HG03045 (cell line): ENCODE measurements around the gene HOXB7.

ENCODE experiments used
- ATAC-seq: cut with Tn5 transposase; IDR thresholded peaks from one replicate; pipeline ENCODE4 v1.9.1; 2021; ENCODE audit warnings: mild to moderate bottlenecking, moderate library complexity; ENCODE audit not compliant: unreplicated experiment

The HOXB7 gene

GRCh38 chr17:48624544-48625494 lies 14.0 kb upstream of the HOXB7 start:
- no peak for ATAC-seq

GRCh38 chr17:48624118-48624517 lies 13.3 kb upstream of the HOXB7 start:
- no peak for ATAC-seq

- ATAC-seq: no peak
Measured at GRCh38 chr17:48623583-48623982, 12.8 kb upstream of the HOXB7 start.

DNA sequence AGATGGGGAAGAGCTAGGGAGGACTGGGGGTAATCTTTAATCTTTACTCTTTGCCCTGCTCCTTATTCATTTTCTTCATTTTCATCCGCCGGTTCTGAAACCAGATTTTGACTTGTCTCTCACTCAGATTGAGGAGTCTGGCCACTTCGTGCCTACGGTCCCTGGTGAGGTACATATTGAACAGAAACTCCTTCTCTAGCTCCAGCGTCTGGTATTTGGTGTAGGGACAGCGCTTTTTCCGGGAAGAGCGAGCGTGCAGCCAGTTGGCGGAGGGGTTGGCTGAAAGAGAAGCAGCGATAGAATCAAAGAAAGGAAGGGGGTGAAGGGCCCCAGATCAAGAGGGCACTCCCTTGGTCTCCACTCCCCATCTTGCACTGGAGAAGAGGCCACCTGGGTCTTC lies 12.0 kb upstream of the HOXB7 start:
- no peak for ATAC-seq

DNA sequence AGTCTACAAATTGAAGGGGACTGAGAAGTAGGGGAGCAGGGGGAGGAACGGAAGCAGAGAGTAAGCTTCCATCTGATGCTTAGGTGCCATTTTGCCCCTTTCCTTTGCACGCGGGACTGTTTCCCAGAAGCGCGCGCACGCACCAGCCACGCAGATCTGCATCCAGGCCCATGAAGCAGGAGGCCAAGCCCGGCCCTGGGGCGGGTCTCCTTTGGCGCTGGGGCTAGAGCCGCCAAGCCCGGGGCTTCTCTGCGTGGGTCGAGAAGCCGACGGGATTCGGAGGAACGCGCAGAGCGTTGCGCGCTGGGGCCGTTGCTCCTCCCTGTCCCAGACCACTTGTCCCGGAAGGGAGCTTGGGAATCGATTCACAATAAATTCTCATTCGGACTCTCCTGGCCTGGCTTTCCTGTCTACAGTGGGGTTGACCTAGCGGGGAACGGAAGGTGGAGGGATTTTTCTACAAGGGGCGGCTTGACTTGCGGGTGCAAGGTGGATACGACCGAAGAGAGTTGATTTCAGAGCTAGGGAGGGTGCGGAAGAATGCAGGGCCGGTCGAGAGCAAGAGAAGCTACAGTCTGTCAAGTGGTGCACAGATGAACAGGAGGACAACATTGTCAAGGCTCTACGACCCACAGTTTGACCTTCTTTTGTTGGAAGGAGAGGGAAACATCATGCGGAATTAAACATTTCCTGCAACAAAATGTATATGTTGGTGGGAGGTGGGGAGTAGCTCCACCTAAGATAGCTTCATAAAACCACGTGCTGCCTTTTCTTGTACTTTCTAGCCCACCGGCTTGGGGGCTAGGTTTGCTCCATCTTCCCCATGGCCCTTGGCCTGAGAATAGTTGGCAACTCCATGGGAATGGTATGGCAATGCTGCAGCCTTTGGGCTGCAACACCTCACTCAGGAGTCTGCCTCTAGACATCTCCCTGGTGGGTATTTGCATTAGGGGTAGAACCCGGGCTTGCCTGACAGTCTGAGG lies 10.9 kb upstream of the HOXB7 start:
- ATAC-seq: no peak

DNA sequence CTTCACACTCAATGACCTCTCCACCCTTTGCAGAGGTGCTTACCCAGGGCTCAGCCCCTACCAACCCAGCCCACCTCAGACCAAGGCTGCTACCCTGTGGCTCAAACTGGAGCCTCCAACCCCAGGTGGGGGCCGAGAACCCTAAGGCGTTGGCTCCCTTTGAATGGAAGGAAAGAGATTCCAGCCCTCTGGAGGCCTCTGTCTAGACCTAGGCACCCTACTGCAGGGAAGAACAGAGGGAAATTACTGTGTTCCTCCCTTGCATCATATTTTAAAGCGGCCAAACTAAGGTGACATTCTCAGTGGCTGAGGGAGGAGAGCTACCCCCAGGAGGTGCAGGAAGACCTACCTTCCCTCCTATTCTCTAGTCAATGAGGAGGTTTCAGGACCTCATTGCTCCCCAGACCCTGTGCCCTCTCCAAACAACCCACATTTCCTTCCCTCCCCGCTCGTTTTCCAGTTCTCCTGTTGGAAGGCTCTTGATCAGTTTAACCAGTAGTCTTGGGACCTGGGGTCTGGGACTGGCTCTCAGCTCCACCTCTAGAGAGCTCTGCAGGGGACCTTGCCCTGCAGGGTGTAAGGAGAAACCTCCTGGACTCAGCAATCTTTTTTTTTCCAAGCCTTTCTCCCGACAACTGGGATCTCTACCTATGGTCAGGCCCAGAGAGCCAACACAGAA lies 9.8 kb upstream of the HOXB7 start:
- ATAC-seq: no peak

GRCh38 chr17:48619826-48620449 lies 9.1 kb upstream of the HOXB7 start:
- ATAC-seq: no peak

GRCh38 chr17:48618256-48618896 lies 7.6 kb upstream of the HOXB7 start:
- no peak for ATAC-seq

- ATAC-seq: no peak
Measured at GRCh38 chr17:48617471-48618255, 6.8 kb upstream of the HOXB7 start.

GRCh38 chr17:48616717-48617470 lies 6.1 kb upstream of the HOXB7 start:
- ATAC-seq: no peak

GRCh38 chr17:48615963-48616716 lies 5.3 kb upstream of the HOXB7 start:
- no peak for ATAC-seq

DNA sequence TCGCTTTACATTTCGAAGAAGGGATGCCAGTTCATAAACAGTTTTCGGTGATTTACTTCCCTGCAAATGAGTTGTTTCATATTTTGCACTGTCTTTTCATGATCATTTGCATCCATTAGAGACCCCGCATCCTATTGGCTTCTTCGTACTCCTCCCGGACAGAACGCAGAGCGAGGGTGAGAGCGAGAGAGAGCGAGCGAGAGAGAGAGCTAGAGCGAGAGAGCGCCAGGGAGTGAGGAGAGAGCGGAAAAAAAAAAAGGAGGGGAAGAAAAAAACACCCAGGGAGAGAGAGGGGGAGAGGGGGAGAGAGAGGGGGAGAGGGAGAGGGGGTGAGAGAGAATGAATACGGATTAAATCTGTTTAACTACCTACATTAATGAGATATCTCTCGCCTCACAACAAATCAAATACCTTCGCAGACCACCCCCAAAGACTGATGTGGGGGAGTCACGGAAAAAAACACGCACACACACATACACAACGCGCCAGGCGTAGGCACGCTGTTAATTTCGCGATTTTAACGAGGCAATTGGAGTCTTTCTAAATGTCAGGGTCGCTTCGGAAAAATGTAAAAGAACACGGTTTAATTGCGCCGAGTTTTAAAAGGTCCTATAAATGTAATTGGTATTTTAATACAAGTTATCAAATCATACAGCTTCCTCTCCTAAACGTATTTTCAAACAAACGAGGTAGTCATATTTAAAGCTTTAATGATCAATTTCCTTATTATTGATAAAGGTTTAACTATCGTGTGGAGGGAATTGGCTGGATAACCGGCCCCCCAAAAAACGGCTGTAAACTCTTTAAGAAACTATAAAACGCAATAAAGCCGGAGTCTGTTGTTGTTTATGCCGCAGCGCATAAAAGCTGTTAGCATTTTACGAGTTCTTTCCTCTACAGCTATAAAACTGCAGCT lies 4.5 kb upstream of the HOXB7 start, which contains the start of gene HOXB8:
HOXB8 (minus strand) TSS at position 246 of the 916 bp plus-strand sequence. CDS start 588 bp downstream, outside the sequence.
- ATAC-seq: no peak

DNA sequence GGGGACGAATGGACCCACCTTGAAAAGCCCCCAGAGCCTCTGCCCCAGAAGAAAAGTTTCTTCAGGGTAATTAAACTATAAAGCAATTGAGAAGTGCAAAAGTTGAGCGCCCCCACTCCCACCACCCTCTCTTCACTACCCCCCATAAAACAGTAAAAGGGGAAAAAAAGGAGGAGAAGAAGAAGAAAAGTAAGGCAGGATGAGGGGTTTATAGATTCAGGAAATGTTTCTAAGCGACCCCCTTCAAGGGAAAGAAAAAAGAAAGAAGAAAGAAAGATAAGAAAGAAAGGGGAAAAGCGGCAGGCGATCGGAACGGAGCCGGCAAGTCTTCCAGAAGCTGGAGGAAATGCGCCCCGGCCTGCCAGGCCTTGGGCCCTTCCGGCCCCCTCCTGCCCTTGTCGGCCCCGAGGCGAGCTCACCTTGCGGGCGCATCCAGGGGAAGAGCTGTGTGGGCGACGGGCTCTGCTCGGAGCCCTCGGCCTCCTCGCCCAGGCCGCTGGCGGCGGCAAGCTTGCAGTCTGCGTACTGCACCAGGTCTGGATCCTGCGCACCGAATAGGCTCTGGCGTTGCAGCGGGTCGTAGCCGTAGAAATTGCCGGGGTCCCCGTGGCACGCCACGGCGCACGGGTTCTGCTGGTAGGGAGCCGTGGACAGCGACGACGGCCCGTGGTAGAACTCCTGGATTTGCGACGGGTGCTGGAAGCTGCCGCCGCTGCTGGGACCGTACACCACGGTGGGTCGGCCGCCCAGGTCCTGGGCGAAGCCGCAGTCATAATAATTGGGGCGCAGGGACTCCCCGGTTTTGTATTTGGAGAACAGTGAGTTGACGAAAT lies 3.3 kb upstream of the HOXB7 start:
- ATAC-seq: no peak

DNA sequence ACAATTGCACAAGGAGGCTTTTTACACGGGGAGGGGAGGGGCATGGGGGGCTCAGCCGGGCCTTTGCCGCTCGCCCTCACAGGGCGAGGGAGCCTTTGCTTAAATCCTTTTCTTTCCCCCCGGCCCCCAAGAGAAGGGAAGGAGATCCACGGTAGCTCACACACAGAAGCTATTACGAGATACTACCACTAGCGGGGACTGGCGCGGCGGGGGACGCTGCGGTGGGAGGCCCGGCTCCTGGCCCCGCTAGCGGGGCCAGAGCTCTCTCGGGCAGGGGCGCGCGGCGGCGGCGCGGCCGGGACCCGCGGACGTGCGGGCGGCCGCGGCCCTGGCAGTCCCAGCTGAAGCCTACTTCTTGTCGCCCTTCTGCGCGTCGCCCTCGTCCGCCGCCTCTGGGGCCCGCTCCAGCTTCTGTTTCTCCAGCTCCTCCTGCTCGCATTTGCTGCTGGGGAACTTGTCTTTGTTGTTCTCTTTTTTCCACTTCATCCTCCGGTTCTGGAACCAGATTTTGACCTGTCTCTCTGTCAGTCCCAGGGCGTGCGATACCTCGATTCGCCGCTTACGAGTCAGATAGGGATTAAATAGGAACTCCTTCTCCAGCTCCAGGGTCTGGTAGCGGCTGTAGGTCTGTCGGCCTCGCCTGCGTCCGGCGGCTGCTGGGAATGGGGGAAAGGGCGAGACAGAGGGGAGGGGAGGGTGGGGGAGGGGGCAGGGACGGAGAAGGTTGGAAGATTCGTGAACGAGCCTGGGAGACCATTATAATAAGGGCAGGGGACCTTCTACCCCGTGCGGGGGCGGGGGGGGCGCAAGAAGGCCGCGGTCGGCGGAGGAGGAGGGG lies 2.3 kb upstream of the HOXB7 start:
- no peak for ATAC-seq

DNA sequence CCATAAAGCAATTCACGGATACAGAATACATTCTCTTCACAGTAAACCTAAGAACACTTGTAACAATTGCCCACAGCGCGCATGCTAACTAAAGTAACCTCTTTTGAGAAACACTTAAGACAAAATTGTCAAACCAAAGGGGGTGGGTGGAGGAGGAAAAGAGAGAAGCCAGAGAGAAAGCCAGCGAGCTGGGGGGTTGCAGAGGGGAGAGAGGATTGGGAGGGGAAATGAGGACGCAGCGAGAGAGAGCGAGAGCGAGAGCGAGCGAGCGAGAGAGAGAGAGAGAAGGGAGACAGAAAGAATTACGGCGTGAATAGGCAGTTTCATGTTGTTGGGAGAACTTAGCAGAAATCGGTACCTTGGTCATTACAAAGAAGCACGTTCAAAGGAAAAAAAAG lies 1.6 kb upstream of the HOXB7 start:
- no peak for ATAC-seq
